Calu3 (cell line): Measurements from ENCODE around the gene TXLNA. TPM values are rescaled to one million over a fixed set of nuclear protein-coding genes. Genes with fewer than 3 reads are reported as not detected.

ENCODE experiments used
- BruUV-seq: library from RNA; stranded (reverse); fragments of 400-500 nt; replicated peaks from 2 replicates; lab custom pipeline; 2021; lab: Mats Ljungman, UMichigan
- CTCF ChIA-PET: fragments of 300-600 bp; sonication (Branson Sonifier 250); formaldehyde crosslinking; loops from one replicate; lab custom pipeline; 2022; ENCODE audit warnings: antibody characterized with exemption; lab: Charles Lee
- DNase-seq: peaks from one replicate; pipeline ENCODE4 v3.0.0; 2022
- H3K27ac Mint-ChIP-seq: one replicate; pipeline ENCODE4 v1.8.0; 2022; ENCODE audit warnings: mixed read lengths; ENCODE audit not compliant: unreplicated experiment
- H3K27me3 Mint-ChIP-seq: one replicate; pipeline ENCODE4 v1.8.0; 2022; ENCODE audit warnings: mixed read lengths; ENCODE audit not compliant: unreplicated experiment
- H3K36me3 Mint-ChIP-seq: one replicate; pipeline ENCODE4 v1.8.0; 2022; ENCODE audit warnings: mild to moderate bottlenecking, moderate library complexity, mixed read lengths; ENCODE audit not compliant: insufficient read depth, unreplicated experiment
- H3K4me1 Mint-ChIP-seq: one replicate; pipeline ENCODE4 v1.8.0; 2022; ENCODE audit warnings: mild to moderate bottlenecking, low read depth, mixed read lengths; ENCODE audit not compliant: unreplicated experiment
- H3K4me3 Mint-ChIP-seq: one replicate; pipeline ENCODE4 v1.8.0; 2022; ENCODE audit warnings: mild to moderate bottlenecking, low read depth, moderate library complexity, mixed read lengths; ENCODE audit not compliant: unreplicated experiment
- H3K9me3 Mint-ChIP-seq: one replicate; pipeline ENCODE4 v1.8.0; 2022; ENCODE audit warnings: low read depth, mixed read lengths; ENCODE audit not compliant: unreplicated experiment
- intact Hi-C: fragments of 100-400 bp; cut with micrococcal nuclease; formaldehyde crosslinking; loops from one replicate; pipeline ENCODE4 v1.10.0; 2022; ENCODE audit not compliant: unreplicated experiment
- total RNA-seq: library from RNA; stranded (reverse); gene quantifications from 2 replicates; pipeline ENCODE4 v1.2.3, GENCODE V29; 2022
- TF ChIP-seq, protein P1 (sequence below): fragments of 200-600 bp; IDR thresholded peaks from one replicate; pipeline ENCODE4 v1.8.0; 2022; ENCODE audit warnings: antibody characterized with exemption; ENCODE audit not compliant: unreplicated experiment

Gene TXLNA
- total RNA-seq, 1 experiment from 2014 or later, result 58.4 TPM

DNA sequence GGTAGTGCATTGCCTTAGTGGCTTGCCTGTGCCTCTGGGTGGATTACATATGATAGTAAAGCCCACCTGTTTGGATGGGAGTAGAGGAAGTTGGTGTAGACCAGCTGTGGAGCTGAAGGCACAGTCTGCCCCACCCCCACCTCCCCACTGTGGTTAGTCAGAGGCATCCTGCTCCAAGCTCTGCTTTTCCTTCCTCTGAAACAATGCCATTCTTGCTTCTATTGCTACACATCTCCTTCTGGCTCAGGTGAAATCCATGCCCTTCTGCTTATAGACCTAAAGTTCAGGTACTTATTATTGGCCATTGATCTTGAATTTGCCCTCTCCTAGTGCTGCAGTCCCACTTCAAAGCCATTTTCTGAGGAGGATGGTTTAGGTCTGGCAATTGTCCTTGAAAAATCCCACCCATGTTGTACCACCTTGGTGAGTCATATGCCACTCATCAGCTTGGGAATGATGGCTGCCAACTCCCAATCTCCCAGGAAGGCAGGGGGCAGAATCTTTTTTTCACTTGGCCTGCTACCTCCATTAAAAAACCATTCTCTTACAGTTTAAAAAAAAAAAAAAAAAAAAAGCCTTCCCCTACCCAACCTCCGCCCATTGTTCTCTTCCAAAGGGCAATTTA is 6.7 kb upstream of the TXLNA start:
- Mint-ChIP-seq H3K27me3 (no peaks in the 10 kb centered on the region), H3K36me3 (peaks cover 49% of the 10 kb centered on the region), H3K27ac (no peak overlapping the region), H3K4me3 (no peak overlapping the region), H3K9me3 (no peaks in the 10 kb centered on the region), H3K4me1 (peaks cover 7% of the 10 kb centered on the region)
- no peak for DNase-seq
- intact Hi-C loops, result no loop called here
- no TSS peak for BruUV-seq
- TF ChIP-seq, protein P1, sequence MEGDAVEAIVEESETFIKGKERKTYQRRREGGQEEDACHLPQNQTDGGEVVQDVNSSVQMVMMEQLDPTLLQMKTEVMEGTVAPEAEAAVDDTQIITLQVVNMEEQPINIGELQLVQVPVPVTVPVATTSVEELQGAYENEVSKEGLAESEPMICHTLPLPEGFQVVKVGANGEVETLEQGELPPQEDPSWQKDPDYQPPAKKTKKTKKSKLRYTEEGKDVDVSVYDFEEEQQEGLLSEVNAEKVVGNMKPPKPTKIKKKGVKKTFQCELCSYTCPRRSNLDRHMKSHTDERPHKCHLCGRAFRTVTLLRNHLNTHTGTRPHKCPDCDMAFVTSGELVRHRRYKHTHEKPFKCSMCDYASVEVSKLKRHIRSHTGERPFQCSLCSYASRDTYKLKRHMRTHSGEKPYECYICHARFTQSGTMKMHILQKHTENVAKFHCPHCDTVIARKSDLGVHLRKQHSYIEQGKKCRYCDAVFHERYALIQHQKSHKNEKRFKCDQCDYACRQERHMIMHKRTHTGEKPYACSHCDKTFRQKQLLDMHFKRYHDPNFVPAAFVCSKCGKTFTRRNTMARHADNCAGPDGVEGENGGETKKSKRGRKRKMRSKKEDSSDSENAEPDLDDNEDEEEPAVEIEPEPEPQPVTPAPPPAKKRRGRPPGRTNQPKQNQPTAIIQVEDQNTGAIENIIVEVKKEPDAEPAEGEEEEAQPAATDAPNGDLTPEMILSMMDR, result no peak
- CTCF ChIA-PET, result interaction anchor here (0.6 kb wide), 2 partner anchors 14 to 272 kb away, joined by 4 read pairs; no protein-coding TSS in a partner anchor

DNA sequence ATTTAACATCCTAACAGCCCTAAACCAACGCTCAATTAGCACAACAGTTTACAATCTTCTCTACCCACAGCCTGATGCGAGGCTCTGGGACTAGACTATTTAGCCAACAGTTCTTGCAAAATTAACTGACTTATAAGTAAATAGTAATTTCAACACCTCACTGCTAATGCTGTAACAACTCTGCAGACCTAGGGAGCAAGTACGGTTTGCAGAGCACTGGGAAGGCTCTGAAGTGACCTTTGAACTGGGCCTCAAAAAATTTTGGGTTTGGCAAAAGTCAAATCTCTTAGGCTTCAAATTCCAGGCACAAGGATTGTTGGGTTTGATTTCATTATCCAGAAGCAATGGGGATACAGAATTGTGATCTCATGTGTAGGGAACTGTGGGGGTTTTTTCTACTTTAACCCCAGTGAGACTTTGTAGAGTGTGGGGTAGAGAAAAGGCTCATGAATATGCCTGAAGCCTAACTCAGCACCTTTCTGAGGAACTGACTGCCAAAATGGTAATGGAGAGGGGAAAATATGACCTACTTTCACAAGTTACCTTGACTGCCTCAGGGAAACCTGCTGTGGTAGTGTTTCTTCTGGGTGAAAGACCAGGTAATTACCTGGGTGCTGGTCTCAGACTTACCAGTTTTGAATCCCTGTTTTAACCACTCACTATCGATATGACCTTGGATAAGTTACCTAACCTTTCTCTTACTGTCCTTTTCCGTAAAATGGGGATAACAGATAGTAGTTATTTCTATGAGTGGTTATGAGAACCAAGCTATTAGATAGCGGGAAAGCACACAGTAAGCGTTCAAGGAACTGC is 889 bp upstream of the TXLNA start:
- peaks cover 19% of the 10 kb centered on the region for H3K4me1 Mint-ChIP-seq
- CTCF ChIA-PET, result interaction anchor here (0.6 kb wide), 1 partner anchor 165 kb away, joined by 3 read pairs; the partner anchor contains the start of gene KHDRBS1
- H3K27ac Mint-ChIP-seq, result peak overlapping the region; percentile 96
- H3K36me3 Mint-ChIP-seq, result peaks cover 50% of the 10 kb centered on the region
- no TSS peak for BruUV-seq
- TF ChIP-seq, protein P1, result no peak
- intact Hi-C loops, result no loop called here
- H3K9me3 Mint-ChIP-seq, result no peaks in the 10 kb centered on the region
- no peak for DNase-seq
- no peaks in the 10 kb centered on the region for H3K27me3 Mint-ChIP-seq
- peak overlapping the region; percentile 95 for H3K4me3 Mint-ChIP-seq

DNA sequence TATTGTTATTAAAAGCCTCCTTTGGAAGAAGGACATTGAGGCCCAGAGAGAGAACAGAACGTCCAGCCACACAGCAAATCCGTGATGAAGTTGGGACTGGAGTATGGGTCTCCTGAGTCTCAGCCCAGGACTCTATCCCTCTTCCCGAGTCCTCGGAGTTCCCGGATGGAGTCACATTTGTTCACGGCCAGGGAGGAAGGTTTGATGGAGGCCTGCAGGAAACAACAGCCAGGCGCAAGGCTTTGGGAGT is 357 bp upstream of the TXLNA start:
- Mint-ChIP-seq H3K27ac (peak overlapping the region; percentile 96), H3K36me3 (peaks cover 56% of the 10 kb centered on the region), H3K27me3 (no peaks in the 10 kb centered on the region), H3K4me1 (peaks cover 19% of the 10 kb centered on the region), H3K4me3 (peak overlapping the region; percentile 95), H3K9me3 (no peaks in the 10 kb centered on the region)
- DNase-seq, result no peak
- BruUV-seq, result no TSS peak
- CTCF ChIA-PET, result interaction anchor here (0.6 kb wide), 1 partner anchor 166 kb away, joined by 3 read pairs; the partner anchor contains the start of gene KHDRBS1
- TF ChIP-seq, protein P1, result no peak
- intact Hi-C loops, result no loop called here

DNA sequence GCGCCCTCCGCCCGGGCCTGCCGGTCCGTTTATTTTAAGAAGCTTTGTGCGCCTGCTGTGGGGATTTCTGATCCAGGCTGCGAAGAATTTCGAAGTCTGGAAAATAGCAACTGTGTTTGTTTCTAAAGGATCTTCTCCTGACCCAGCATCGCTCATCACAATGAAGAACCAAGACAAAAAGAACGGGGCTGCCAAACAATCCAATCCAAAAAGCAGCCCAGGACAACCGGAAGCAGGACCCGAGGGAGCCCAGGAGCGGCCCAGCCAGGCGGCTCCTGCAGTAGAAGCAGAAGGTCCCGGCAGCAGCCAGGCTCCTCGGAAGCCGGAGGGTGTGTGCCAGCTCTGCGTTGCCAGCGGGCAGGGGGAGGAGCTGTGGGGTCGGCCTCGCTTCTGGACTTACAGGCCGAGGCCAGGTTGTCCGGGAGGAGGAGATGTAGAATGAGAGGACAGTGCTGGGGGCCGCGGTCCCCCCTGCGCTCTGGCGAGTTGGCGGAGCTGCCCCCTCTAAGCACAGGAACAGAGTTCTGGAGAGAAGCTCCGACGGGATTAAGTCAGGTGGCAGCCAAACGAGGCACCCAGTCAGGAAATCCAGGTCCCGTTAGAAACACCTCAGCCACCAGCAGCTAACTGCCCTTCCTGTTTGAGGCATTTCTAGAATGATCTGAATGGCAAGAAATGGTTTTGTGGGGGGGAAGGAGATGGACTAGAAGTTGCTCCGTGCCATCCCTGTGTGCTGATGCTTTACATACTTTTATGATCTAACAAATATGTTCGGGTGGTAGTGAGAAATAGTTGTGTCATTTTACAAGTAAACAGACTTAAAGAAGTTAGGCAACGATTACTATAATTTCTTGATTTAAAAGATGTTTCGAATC is 948 bp downstream of the TXLNA start:
- DNase-seq, result peak; percentile 47
- intact Hi-C loops, result no loop called here
- TSS peak; percentile 47 for BruUV-seq
- Mint-ChIP-seq H3K36me3 (peaks cover 60% of the 10 kb centered on the region), H3K27ac (peak overlapping the region; percentile 96), H3K4me1 (peaks cover 27% of the 10 kb centered on the region), H3K4me3 (peak overlapping the region; percentile 95), H3K27me3 (no peaks in the 10 kb centered on the region), H3K9me3 (no peaks in the 10 kb centered on the region)
- CTCF ChIA-PET, result interaction anchor here (0.6 kb wide), 3 partner anchors 15 to 157 kb away, joined by 3 to 4 read pairs (median 3); no protein-coding TSS in a partner anchor
- TF ChIP-seq, protein P1, result no peak
